HG03196 (cell line): ENCODE data around the gene CA11.

ENCODE experiments used
- ATAC-seq: cut with Tn5 transposase; IDR thresholded peaks from one replicate; pipeline ENCODE4 v1.9.1; 2021; ENCODE audit not compliant: unreplicated experiment

Gene CA11

DNA sequence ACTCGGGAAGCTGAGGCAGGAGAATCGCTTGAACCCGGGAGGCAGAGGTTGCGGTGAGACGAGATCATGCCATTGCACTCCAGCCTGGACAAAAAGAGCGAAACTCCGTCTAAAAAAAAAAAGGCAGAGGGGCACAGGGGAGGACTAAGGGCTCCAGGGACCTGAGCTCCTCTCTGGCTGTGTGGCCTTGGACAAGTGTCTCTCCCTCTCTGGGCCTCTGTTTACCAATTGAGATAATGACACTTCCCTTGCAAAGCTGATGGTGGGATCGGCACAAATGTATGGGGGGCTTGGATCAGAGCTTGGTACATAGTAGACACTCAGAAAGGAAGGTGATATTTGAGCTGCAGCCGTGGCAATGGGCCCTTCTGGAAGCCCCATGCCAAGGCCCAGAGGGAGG, 50.8 kb downstream of the CA11 start:
- no peak for ATAC-seq

DNA sequence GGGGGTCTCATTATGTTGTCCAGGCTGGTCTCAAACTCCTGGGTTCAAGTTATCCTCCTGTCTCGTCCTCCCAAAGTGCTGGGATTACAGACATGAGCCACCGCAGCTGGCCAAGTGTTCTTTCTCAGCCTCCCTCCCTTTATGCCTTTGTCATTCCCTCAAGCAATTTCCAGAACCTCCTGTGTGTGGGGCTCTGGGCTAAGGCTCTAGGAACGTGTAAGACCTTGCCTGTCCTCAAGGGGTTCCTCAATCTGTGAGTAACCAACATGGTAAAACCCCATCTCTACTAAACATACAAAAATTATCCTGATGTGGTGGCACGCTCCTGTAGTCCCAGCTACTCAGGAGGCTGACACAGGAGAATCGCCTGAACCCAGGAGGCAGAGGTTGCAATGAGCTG, 55.0 kb downstream of the CA11 start:
- no peak for ATAC-seq

DNA sequence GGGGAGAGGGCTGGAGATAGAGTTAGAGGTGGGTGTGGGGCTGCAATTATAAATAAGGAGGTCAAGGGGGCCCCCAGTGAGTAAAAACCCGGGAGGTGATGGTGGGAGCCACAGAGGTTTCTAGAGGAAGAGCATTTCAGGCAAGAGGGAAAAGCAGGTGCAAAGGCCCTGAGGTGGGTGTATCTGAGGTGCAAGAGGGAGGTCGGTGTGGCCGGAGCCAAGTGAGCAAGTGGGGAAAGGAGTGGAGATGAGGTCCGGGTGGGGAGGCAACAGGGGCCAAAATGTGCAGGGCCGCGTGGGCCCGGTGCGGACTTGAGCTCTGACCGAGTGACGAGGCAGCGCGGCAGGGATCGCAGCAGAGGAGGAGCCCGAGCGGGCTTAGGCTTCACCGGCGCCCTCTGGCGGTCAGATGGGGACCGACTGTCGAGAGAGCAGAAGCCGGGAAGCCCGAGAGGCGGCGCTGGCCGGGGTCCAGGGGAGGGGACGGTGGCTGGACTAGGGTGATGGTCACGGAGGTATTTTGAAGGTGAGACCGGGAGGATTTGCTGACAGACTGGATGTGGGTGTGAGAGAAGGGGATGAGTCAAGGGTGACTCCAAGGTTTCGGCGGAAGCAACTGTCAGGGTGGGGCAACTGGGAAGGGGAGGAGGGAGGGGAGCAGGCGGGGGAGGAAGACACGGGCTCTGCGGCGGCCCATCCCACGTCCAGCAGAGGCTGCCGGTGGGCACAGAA, 57.2 kb downstream of the CA11 start:
- ATAC-seq: peak; percentile 43
